Suprapubic skin (tissue), 4 donors: ENCODE measurements around the gene NME8. TPM values are rescaled to one million over a fixed set of nuclear protein-coding genes. Genes with fewer than 3 reads are reported as not detected.

Experiments
- DNase-seq, 2 donors: peaks; one replicate each; pipeline ENCODE4 v3.0.0-alpha.2; 2019; ENCODE audit warnings: low spot score in 2 of 2
- H3K27ac ChIP-seq: fragments of 200-600 bp; sonication (generic); one replicate; pipeline ENCODE4 v1.5.1; 2019
- H3K27me3 ChIP-seq: fragments of 200-600 bp; sonication (generic); one replicate; pipeline ENCODE4 v1.5.1; 2019
- H3K36me3 ChIP-seq: fragments of 200-600 bp; sonication (generic); one replicate; pipeline ENCODE4 v1.5.1; 2019
- H3K4me1 ChIP-seq: fragments of 200-600 bp; sonication (generic); one replicate; pipeline ENCODE4 v1.5.1; 2019
- H3K4me3 ChIP-seq: fragments of 200-600 bp; sonication (generic); one replicate; pipeline ENCODE4 v1.5.1; 2019; ENCODE audit warnings: mild to moderate bottlenecking
- H3K9me3 ChIP-seq: fragments of 200-600 bp; sonication (generic); one replicate; pipeline ENCODE4 v1.5.1; 2019
- EP300 ChIP-seq: sonication (generic); formaldehyde crosslinking; IDR thresholded peaks from one replicate; pipeline ENCODE4 v1.6.1; 2017; ENCODE audit warnings: antibody characterized with exemption
- POLR2A ChIP-seq, 2 donors: fragments of 450-650 bp; IDR thresholded peaks; one replicate each; pipeline ENCODE4 v1.6.1; 2017; ENCODE audit warnings: antibody characterized with exemption in 2 of 2, mild to moderate bottlenecking in 2 of 2, moderate library complexity in 2 of 2
- POLR2AphosphoS5 ChIP-seq, 3 donors: sonication (generic); formaldehyde crosslinking; IDR thresholded peaks; one replicate each; pipeline ENCODE4 v1.6.1; 2017; ENCODE audit warnings: antibody characterized with exemption in 3 of 3
- WGBS: methylation state at CpG from one replicate; pipeline ENCODE4 v1.1.5; 2018; 5-methylcytosine and 5-hydroxymethylcytosine counted together
- total RNA-seq, 4 donors: library from RNA; depleted of rRNA; stranded (reverse); fragments of >200 nt; gene quantifications; one replicate each; pipeline ENCODE4 v1.1.0, GENCODE V29; 2016
- TF ChIP-seq, protein P1 (sequence below), 2 donors: fragments of 200-600 bp in 1 of 2; fragments of 450-650 bp in 1 of 2; sonication (generic) in 1 of 2; IDR thresholded peaks; one replicate each; pipeline ENCODE4 v1.5.1; 2016 to 2019; ENCODE audit warnings: antibody characterized with exemption in 2 of 2, mild to moderate bottlenecking in 1 of 2, moderate library complexity in 1 of 2

Gene NME8
- total RNA-seq, 4 donors from 2014 or later, result 2.0 to 7.3 TPM; not detected in 2

DNA sequence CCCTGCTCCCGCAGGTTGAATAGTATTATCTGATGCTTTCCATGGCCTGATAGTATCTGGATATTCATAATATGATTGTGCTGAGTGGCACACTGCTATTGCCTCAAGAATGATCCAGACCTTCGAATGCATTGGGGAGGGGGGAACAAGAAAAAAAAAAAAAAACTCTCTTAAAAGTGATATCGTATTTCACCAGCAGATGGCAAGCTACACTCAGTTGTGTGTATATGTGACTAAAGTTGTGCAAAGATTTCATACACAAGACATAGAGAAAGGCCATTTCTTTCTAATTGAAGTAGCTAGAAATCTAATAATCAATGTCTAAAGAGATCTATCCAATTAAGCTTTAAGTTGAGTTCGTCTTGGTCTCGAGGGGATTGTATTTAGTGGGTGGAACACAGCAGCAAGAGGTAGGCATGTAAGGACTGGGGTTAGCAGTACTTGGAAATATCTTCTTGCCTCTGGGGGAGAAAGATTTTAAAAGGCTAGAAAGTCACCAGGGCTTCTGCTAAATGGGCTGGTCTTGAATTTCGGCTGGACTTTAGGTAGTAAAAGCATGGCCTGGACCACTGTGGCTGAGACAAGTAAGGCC, 52.9 kb downstream of the NME8 start:
- Histone ChIP-seq H3K4me1 (no peaks in the 10 kb centered on the region), H3K27me3 (no peaks in the 10 kb centered on the region), H3K9me3 (no peaks in the 10 kb centered on the region), H3K36me3 (no peaks in the 10 kb centered on the region), H3K27ac (no peak overlapping the region), H3K4me3 (no peak overlapping the region)
- 23% methylated on average over 6 of the region's 6 CpGs for WGBS
- TF ChIP-seq EP300, result no peak
- TF ChIP-seq, protein P1, sequence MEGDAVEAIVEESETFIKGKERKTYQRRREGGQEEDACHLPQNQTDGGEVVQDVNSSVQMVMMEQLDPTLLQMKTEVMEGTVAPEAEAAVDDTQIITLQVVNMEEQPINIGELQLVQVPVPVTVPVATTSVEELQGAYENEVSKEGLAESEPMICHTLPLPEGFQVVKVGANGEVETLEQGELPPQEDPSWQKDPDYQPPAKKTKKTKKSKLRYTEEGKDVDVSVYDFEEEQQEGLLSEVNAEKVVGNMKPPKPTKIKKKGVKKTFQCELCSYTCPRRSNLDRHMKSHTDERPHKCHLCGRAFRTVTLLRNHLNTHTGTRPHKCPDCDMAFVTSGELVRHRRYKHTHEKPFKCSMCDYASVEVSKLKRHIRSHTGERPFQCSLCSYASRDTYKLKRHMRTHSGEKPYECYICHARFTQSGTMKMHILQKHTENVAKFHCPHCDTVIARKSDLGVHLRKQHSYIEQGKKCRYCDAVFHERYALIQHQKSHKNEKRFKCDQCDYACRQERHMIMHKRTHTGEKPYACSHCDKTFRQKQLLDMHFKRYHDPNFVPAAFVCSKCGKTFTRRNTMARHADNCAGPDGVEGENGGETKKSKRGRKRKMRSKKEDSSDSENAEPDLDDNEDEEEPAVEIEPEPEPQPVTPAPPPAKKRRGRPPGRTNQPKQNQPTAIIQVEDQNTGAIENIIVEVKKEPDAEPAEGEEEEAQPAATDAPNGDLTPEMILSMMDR (IDR thresholded peaks at IDR 0.05), result peak in 1 of 2 donors; percentile 27
- DNase-seq, result no peak

DNA sequence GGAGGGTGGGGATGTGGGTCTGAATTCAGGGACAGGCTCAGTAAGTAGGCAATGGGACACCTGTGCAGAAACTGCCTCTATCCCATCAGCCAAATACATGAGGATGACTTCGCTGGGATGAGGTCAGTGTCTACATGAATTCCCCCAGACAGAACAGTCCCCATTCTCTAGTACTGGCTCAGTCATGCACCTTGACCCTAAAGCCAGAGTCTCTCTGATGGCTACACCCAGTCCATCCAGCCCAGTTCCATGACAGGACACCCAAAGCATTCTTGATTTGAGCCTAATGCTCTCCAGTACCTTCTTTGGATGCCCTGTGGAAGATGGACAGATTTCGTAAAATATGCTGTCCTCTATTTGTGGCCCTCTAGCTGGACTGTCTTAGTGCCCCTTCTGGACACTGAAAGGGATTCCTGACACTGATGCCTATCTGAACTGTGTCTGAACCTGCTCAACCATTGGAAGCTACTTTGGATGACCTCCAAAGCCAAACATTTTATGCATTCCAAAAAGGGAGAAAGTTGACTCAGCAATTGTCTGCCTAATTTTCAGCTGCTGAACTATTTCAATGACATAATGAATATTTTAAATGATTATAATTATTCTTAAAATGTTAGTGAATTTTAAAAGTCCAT, 53.6 kb downstream of the NME8 start:
- no peak for DNase-seq
- TF ChIP-seq, protein P1 (IDR thresholded peaks at IDR 0.05), result no peak
- TF ChIP-seq POLR2AphosphoS5 (IDR thresholded peaks at IDR 0.05), result no peak
- Histone ChIP-seq H3K36me3 (no peaks in the 10 kb centered on the region), H3K9me3 (no peaks in the 10 kb centered on the region), H3K27me3 (no peaks in the 10 kb centered on the region), H3K27ac (no peak overlapping the region), H3K4me3 (no peak overlapping the region), H3K4me1 (no peaks in the 10 kb centered on the region)
- WGBS, result 83% methylated on average over 2 of the region's 2 CpGs

- 79% methylated on average over 1 of the region's 1 CpG for WGBS
- TF ChIP-seq POLR2AphosphoS5 (IDR thresholded peaks at IDR 0.05) (no peak), EP300 (no peak), POLR2A (IDR thresholded peaks at IDR 0.05) (no peak)
- TF ChIP-seq, protein P1 (IDR thresholded peaks at IDR 0.05), result no peak
Measured at GRCh38 chr7:37908221-37908788, 59.9 kb downstream of the NME8 start.

GRCh38 chr7:37912756-37913155, 64.4 kb downstream of the NME8 start:
- no peak overlapping the region for H3K27ac ChIP-seq
- no peak overlapping the region for H3K4me3 ChIP-seq
- 58% methylated on average over 2 of the region's 2 CpGs for WGBS
- peaks cover 15% of the 10 kb centered on the region for H3K4me1 ChIP-seq
- H3K27me3 ChIP-seq, result peaks cover 13% of the 10 kb centered on the region
- DNase-seq, result no peak
- TF ChIP-seq EP300 (no peak), POLR2AphosphoS5 (IDR thresholded peaks at IDR 0.05) (no peak), POLR2A (IDR thresholded peaks at IDR 0.05) (no peak)
- TF ChIP-seq, protein P1 (IDR thresholded peaks at IDR 0.05), result no peak
- H3K9me3 ChIP-seq, result no peaks in the 10 kb centered on the region
- no peaks in the 10 kb centered on the region for H3K36me3 ChIP-seq

More at GRCh38 chr7:37908221-37908788, 59.9 kb downstream of the NME8 start:
- Histone ChIP-seq H3K27ac (no peak overlapping the region), H3K9me3 (no peaks in the 10 kb centered on the region), H3K4me1 (no peaks in the 10 kb centered on the region), H3K27me3 (no peaks in the 10 kb centered on the region), H3K4me3 (no peak overlapping the region), H3K36me3 (no peaks in the 10 kb centered on the region)
- no peak for DNase-seq

DNA sequence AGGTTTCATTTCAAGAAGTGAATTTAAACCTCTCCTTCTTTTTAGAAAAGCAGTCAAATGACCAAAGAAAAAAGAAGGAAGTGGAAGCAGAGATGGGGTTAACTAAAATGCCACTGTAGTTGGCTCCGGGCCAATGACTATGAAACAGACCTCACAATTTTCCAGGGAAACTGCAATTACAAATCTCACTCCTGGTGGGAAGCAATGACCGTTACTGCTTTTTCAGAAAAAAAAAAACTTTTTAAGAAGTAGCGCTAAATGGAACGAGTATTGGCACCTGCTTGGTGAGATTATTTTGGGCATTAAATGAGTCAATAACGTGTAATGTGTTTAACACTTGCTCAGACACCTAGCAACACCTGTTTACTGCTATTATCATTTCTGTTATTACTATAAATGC, 67.0 kb downstream of the NME8 start:
- Histone ChIP-seq H3K36me3 (no peaks in the 10 kb centered on the region), H3K27me3 (peaks cover 17% of the 10 kb centered on the region), H3K4me3 (no peak overlapping the region), H3K4me1 (peaks cover 17% of the 10 kb centered on the region), H3K27ac (no peak overlapping the region), H3K9me3 (no peaks in the 10 kb centered on the region)
- TF ChIP-seq POLR2AphosphoS5 (IDR thresholded peaks at IDR 0.05) (no peak), EP300 (no peak), POLR2A (IDR thresholded peaks at IDR 0.05) (no peak)
- TF ChIP-seq, protein P1 (IDR thresholded peaks at IDR 0.05), result no peak
- WGBS, result 17% methylated on average over 5 of the region's 5 CpGs
- no peak for DNase-seq
